Endothelial cell (in vitro differentiated cells): ENCODE data around the gene GORASP1. TPM values are rescaled to one million over a fixed set of nuclear protein-coding genes. Genes with fewer than 3 reads are reported as not detected.
A peak's percentile ranks its signal among the peaks of the same experiment; 100 is the strongest.

ENCODE experiments used
- DNase-seq: peaks from one replicate; pipeline ENCODE4 v3.0.0; 2021; ENCODE audit warnings: low spot score
- H3K27ac Mint-ChIP-seq: one replicate; pipeline ENCODE4 v1.8.0; 2021; ENCODE audit warnings: mixed read lengths, inconsistent platforms; ENCODE audit not compliant: unreplicated experiment
- H3K27me3 Mint-ChIP-seq: one replicate; pipeline ENCODE4 v1.8.0; 2021; ENCODE audit warnings: mild to moderate bottlenecking, moderate library complexity, mixed read lengths, inconsistent platforms; ENCODE audit not compliant: unreplicated experiment
- H3K36me3 Mint-ChIP-seq: one replicate; pipeline ENCODE4 v1.8.0; 2021; ENCODE audit warnings: mild to moderate bottlenecking, low read depth, mixed read lengths, inconsistent platforms; ENCODE audit not compliant: unreplicated experiment
- H3K4me1 Mint-ChIP-seq: one replicate; pipeline ENCODE4 v1.8.0; 2021; ENCODE audit warnings: mild to moderate bottlenecking, mixed read lengths, inconsistent platforms; ENCODE audit not compliant: unreplicated experiment
- H3K4me3 Mint-ChIP-seq: one replicate; pipeline ENCODE4 v1.8.0; 2021; ENCODE audit warnings: mild to moderate bottlenecking, mixed read lengths, inconsistent platforms; ENCODE audit not compliant: unreplicated experiment
- H3K9me3 Mint-ChIP-seq: one replicate; pipeline ENCODE4 v1.8.0; 2021; ENCODE audit warnings: mixed read lengths, inconsistent platforms; ENCODE audit not compliant: unreplicated experiment
- CTCF ChIP-seq: fragments of 200-600 bp; sonication (generic); IDR thresholded peaks from one replicate; pipeline ENCODE4 v1.5.0; 2021; ENCODE audit warnings: antibody characterized with exemption; ENCODE audit not compliant: unreplicated experiment
- total RNA-seq: library from RNA; stranded (reverse); fragmentation: NEBNext Ultra II Directional; extraction: Animal tissue kit (Norgen Biotek cat#: 25700); gene quantifications from one replicate; pipeline ENCODE4 v1.2.1, GENCODE V29; 2021; ENCODE audit not compliant: unreplicated experiment

GORASP1 gene
- total RNA-seq, 1 donor from 2014 or later, result 130 TPM

GRCh38 chr3:39100500-39100886, 6.9 kb downstream of the GORASP1 start:
- Mint-ChIP-seq H3K27me3 (peaks cover 14% of the 10 kb centered on the region), H3K4me3 (no peak overlapping the region), H3K9me3 (no peaks in the 10 kb centered on the region), H3K4me1 (peaks cover 63% of the 10 kb centered on the region), H3K36me3 (peaks cover 34% of the 10 kb centered on the region), H3K27ac (no peak overlapping the region)
- TF ChIP-seq CTCF, result no peak
- DNase-seq, result no peak

GRCh38 chr3:39099738-39100499, 7.5 kb downstream of the GORASP1 start:
- H3K27ac Mint-ChIP-seq, result no peak overlapping the region

GRCh38 chr3:39099242-39099641, 8.2 kb downstream of the GORASP1 start:
- TF ChIP-seq CTCF, result no peak
- no peaks in the 10 kb centered on the region for H3K9me3 Mint-ChIP-seq
- H3K27me3 Mint-ChIP-seq, result peaks cover 9% of the 10 kb centered on the region
- no peak for DNase-seq
- H3K4me3 Mint-ChIP-seq, result no peak overlapping the region
- H3K36me3 Mint-ChIP-seq, result peaks cover 38% of the 10 kb centered on the region
- H3K4me1 Mint-ChIP-seq, result peaks cover 63% of the 10 kb centered on the region
- no peak overlapping the region for H3K27ac Mint-ChIP-seq

More at GRCh38 chr3:39099738-39100499, 7.5 kb downstream of the GORASP1 start:
- peaks cover 34% of the 10 kb centered on the region for H3K36me3 Mint-ChIP-seq
- H3K4me1 Mint-ChIP-seq, result peaks cover 63% of the 10 kb centered on the region
- no peaks in the 10 kb centered on the region for H3K9me3 Mint-ChIP-seq
- H3K4me3 Mint-ChIP-seq, result peak overlapping the region; percentile 51
- TF ChIP-seq CTCF, result no peak
- peaks cover 13% of the 10 kb centered on the region for H3K27me3 Mint-ChIP-seq
- DNase-seq, result no peak

DNA sequence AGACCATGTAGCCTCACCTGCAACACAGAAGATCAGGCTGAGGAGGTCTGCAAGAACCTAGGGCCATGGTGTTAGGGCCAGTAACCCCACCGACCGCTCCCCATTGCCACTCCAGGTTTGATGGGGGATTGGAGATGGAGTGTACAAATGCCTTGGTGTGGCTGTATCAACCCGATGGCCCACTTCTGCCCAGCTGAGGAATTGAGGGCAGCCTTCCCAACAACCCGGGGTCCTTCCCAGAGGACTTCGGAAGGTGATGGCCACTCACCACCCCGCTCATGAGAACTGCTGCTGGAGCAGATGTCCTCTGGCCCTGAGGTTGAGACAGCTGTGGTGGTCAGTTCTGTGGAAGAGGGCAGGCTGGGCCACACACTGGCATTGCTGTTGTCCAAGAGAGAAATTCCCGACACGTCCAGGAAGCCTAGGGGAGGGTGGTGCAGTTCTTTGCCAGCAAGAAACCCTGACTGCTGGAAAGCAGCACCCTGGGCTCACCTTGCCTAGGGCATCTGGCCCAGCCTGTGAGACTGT, 8.9 kb downstream of the GORASP1 start:
- DNase-seq, result no peak
- Mint-ChIP-seq H3K36me3 (peaks cover 44% of the 10 kb centered on the region), H3K4me3 (no peak overlapping the region), H3K9me3 (no peaks in the 10 kb centered on the region), H3K4me1 (peaks cover 65% of the 10 kb centered on the region), H3K27me3 (peaks cover 9% of the 10 kb centered on the region), H3K27ac (no peak overlapping the region)
- no peak for TF ChIP-seq CTCF
